ENCODE measurements around the gene SLX4IP. TPM values are rescaled to one million over a fixed set of nuclear protein-coding genes. Genes with fewer than 3 reads are reported as not detected.

SLX4IP gene
- total RNA-seq, 1 donor from 2014 or later = 5.4 TPM

DNA sequence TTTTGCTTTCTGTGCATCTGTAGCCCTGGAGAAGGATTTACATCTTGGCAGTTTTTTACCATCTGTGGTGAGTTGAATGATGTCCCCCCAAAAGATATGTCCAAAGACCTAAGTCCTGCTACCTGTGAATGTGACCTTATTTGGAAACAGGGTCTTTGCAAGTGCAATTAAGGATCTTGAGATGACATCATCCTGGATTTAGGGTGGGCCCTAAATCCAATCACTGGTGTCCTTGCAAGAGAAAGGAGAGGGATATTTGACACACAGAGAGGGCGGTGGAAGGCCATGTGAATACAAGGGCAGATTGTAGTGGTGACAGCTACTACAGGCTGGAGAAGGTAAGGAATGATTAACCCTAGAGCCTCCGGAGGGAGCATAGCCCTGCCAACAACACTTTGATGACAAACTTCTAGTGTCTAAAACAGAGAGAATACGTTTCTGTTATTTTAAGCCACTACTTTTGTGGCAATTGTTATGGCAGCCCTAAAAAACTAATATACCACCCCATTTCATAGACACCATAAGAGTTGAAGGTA is 36.2 kb upstream of the SLX4IP start:
- Mint-ChIP-seq H3K36me3 (ENCODE audit: low read depth) (no peaks in the 10 kb centered on the region), H3K9me3 (ENCODE audit: low read depth) (no peaks in the 10 kb centered on the region), H3K27me3 (ENCODE audit: low read depth) (no peaks in the 10 kb centered on the region), H3K27ac (ENCODE audit: unreplicated experiment) (no peak overlapping the region), H3K4me3 (ENCODE audit: unreplicated experiment) (no peak overlapping the region), H3K4me1 (ENCODE audit: low read depth) (no peaks in the 10 kb centered on the region)
- TF ChIP-seq, protein P1, sequence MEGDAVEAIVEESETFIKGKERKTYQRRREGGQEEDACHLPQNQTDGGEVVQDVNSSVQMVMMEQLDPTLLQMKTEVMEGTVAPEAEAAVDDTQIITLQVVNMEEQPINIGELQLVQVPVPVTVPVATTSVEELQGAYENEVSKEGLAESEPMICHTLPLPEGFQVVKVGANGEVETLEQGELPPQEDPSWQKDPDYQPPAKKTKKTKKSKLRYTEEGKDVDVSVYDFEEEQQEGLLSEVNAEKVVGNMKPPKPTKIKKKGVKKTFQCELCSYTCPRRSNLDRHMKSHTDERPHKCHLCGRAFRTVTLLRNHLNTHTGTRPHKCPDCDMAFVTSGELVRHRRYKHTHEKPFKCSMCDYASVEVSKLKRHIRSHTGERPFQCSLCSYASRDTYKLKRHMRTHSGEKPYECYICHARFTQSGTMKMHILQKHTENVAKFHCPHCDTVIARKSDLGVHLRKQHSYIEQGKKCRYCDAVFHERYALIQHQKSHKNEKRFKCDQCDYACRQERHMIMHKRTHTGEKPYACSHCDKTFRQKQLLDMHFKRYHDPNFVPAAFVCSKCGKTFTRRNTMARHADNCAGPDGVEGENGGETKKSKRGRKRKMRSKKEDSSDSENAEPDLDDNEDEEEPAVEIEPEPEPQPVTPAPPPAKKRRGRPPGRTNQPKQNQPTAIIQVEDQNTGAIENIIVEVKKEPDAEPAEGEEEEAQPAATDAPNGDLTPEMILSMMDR (IDR thresholded peaks at IDR 0.05) = no peak
- DNase-seq (ENCODE audit: low spot score) = no peak

DNA sequence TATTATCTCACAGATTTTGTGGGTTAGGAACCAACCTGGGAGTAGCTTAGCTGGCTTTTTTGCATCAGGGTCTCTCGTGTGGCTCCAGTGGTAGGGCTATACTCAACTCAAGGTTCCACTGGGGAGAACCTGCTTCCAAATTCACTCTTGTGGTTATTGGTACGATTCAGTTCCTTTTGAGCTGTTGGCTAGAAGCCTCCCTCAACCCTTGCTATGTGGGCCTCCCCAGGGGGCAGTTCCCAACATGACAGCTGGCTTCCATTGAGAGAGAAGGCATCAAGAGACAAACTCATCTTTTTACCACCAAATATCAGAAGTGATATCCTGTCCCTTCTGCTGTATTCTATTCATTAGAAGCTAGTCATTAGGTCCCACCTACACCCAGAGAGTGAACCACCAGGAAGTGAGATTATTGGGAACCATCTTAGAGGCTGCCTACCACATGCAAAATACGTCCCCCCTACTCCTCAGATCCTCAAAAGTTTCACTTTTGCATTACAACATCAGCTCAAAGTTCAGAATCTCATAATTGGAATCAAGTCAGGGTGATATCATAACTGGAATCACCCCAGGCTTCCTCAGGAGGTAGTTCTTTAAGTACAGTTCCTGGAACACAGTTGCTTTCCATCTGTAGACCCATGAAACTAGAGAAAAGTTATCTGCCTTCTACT is 32.0 kb upstream of the SLX4IP start:
- no peak overlapping the region for H3K4me3 Mint-ChIP-seq (ENCODE audit: unreplicated experiment)
- no peaks in the 10 kb centered on the region for H3K27me3 Mint-ChIP-seq (ENCODE audit: low read depth)
- H3K4me1 Mint-ChIP-seq (ENCODE audit: low read depth) = no peaks in the 10 kb centered on the region
- H3K27ac Mint-ChIP-seq (ENCODE audit: unreplicated experiment) = no peak overlapping the region
- no peaks in the 10 kb centered on the region for H3K9me3 Mint-ChIP-seq (ENCODE audit: low read depth)
- no peak for DNase-seq (ENCODE audit: low spot score)
- TF ChIP-seq, protein P1 (IDR thresholded peaks at IDR 0.05) = no peak
- H3K36me3 Mint-ChIP-seq (ENCODE audit: low read depth) = peaks cover 1% of the 10 kb centered on the region

DNA sequence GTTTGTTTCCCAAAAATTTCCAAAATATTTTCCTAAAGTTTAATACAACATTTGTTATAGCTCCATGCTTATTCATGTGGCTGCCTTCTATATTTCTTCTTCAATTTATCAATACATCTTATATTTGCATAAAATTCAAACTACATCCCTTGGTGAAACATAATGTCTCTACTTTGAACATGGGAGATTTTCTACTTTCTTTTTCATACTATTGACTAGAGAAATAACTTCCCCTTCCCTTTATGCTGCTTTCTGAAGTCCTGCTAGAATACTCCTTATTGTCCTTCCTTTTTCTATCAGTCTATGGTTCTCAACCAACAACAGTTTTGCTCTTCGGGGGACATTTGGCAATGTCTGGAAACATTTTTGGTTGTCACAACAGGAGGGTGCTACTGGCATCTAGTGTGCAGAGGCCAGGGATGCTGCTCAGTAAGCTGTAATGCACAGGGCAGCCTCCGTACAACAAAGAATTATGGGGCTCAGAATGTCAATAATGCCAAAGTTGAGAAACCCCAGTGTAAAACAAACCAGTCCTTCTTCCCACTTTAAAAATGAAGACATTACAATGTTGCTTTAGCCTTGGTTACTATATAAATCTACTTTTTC is 31.0 kb upstream of the SLX4IP start:
- Mint-ChIP-seq H3K4me1 (ENCODE audit: low read depth) (no peaks in the 10 kb centered on the region), H3K36me3 (ENCODE audit: low read depth) (peaks cover 1% of the 10 kb centered on the region), H3K4me3 (ENCODE audit: unreplicated experiment) (no peak overlapping the region), H3K9me3 (ENCODE audit: low read depth) (no peaks in the 10 kb centered on the region), H3K27ac (ENCODE audit: unreplicated experiment) (no peak overlapping the region), H3K27me3 (ENCODE audit: low read depth) (no peaks in the 10 kb centered on the region)
- DNase-seq (ENCODE audit: low spot score) = no peak
- TF ChIP-seq, protein P1 (IDR thresholded peaks at IDR 0.05) = no peak

DNA sequence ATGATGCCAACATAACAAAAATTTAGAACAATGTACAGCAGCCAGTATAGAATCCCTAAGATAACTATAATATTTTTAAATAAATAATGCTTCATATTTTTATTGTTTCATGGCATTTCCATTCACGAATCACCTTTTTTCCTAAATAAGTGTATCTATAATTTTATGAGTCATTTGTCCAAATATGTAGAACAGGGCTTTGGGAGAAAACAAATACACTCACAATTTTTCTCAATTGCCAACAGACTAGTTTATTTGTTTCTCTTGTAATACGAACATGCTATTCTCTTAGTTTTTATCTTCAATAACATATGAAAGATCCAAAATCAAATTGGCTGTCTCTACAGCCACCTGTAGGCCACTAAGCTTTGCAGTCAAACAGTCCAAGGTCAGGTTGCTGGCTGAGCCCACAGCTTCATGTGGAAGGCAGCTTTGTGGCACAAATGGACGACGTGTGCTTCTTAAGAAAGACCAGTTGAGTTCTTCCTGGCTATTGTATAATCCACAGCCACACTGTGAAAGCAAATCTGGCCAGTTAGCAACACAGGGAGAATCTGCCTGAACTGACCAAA is 30.1 kb upstream of the SLX4IP start:
- no peak for DNase-seq (ENCODE audit: low spot score)
- Mint-ChIP-seq H3K4me1 (ENCODE audit: low read depth) (no peaks in the 10 kb centered on the region), H3K9me3 (ENCODE audit: low read depth) (no peaks in the 10 kb centered on the region), H3K27me3 (ENCODE audit: low read depth) (no peaks in the 10 kb centered on the region), H3K4me3 (ENCODE audit: unreplicated experiment) (no peak overlapping the region), H3K27ac (ENCODE audit: unreplicated experiment) (no peak overlapping the region), H3K36me3 (ENCODE audit: low read depth) (peaks cover 1% of the 10 kb centered on the region)
- TF ChIP-seq, protein P1 (IDR thresholded peaks at IDR 0.05) = no peak

DNA sequence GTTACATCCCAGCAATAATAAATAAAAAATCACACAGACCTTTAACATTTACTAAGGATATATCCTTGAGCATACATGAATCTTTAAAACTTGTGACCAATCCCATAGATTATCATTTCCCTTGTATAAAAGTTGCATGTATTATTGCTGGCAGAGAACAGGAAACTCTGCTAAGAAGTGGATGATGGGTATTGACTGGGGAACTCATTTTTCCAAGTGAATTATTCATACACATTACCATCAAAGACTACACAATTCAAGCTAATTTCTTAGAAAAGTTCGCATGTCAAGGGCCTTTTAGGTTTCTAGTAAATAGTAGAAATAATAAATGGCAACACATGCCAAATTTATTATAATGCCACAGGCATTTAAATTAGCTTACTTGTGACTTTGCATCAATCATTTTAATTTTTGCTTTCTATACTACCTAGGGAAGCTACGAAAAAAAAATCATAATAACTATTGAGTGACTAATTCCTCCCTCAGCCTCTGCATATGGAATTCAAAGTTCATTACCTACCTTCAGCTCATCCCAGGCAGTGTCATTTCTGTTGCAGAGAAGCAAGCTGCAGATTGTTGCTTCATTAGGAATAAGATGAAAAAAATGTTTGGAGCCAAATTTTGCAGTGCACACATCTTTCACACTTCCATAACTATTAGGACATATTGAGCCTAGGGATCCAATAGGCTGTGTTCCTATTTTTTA is 26.8 kb upstream of the SLX4IP start:
- TF ChIP-seq, protein P1 (IDR thresholded peaks at IDR 0.05) = no peak
- no peak for DNase-seq (ENCODE audit: low spot score)
- H3K4me3 Mint-ChIP-seq (ENCODE audit: unreplicated experiment) = no peak overlapping the region
- no peaks in the 10 kb centered on the region for H3K27me3 Mint-ChIP-seq (ENCODE audit: low read depth)
- H3K4me1 Mint-ChIP-seq (ENCODE audit: low read depth) = no peaks in the 10 kb centered on the region
- no peak overlapping the region for H3K27ac Mint-ChIP-seq (ENCODE audit: unreplicated experiment)
- H3K9me3 Mint-ChIP-seq (ENCODE audit: low read depth) = no peaks in the 10 kb centered on the region
- peaks cover 1% of the 10 kb centered on the region for H3K36me3 Mint-ChIP-seq (ENCODE audit: low read depth)

Measured in chondrocyte (in vitro differentiated cells).